DND-41 (cell line): ENCODE measurements around the gene PPP1R13B.

Experiments used
- CTCF ChIP-seq: IDR thresholded peaks from 2 replicates; pipeline ENCODE4 v1.5.1; 2012; ENCODE audit warnings: borderline replicate concordance, low read length, moderate library complexity, mild to moderate bottlenecking; ENCODE audit not compliant: poor library complexity, severe bottlenecking; ENCODE audit errors: extremely low read depth
- EZH2 ChIP-seq: IDR thresholded peaks from 3 replicates; pipeline ENCODE4 v1.6.1; 2012; ENCODE audit warnings: borderline replicate concordance, low read depth, mild to moderate bottlenecking, moderate library complexity, low read length, inconsistent platforms; ENCODE audit not compliant: severe bottlenecking

GRCh38 chr14:103848175-103849077, 1.1 kb upstream of the PPP1R13B start:
- TF ChIP-seq CTCF (no peak), EZH2 (no peak)
